Measurements from ENCODE around the gene BMPR1B.

BMPR1B gene

GRCh38 chr4:95084584-95084983, 326.8 kb downstream of the BMPR1B start:
- Histone ChIP-seq H3K9ac (ENCODE audit: low read length in 5 of 5) (no peak overlapping the region), H3K36me3 (ENCODE audit: control insufficient read depth in 5 of 5, insufficient read depth in 5 of 5, low read length in 5 of 5) (no peaks in the 10 kb centered on the region), H3K4me1 (ENCODE audit: control insufficient read depth in 5 of 5, insufficient read depth in 5 of 5, low read length in 5 of 5) (no peaks in the 10 kb centered on the region), H3K27me3 (ENCODE audit: control insufficient read depth in 5 of 5, insufficient read depth in 4 of 5, low read length in 5 of 5) (no peaks in the 10 kb centered on the region), H3K4me3 (ENCODE audit: low read depth in 1 of 5, low read length in 5 of 5) (no peak overlapping the region), H3K9me3 (ENCODE audit: control insufficient read depth in 5 of 5, low read length in 5 of 5) (no peaks in the 10 kb centered on the region), H3K27ac (ENCODE audit: low read depth, low read length) (no peak overlapping the region)

GRCh38 chr4:95085124-95085833, 327.5 kb downstream of the BMPR1B start:
- Histone ChIP-seq H3K4me1 (ENCODE audit: control insufficient read depth in 5 of 5, insufficient read depth in 5 of 5, low read length in 5 of 5) (no peaks in the 10 kb centered on the region), H3K4me3 (ENCODE audit: low read depth in 1 of 5, low read length in 5 of 5) (no peak overlapping the region), H3K27me3 (ENCODE audit: control insufficient read depth in 5 of 5, insufficient read depth in 4 of 5, low read length in 5 of 5) (no peaks in the 10 kb centered on the region), H3K9ac (ENCODE audit: low read length in 5 of 5) (no peak overlapping the region), H3K27ac (ENCODE audit: low read depth, low read length) (no peak overlapping the region), H3K9me3 (ENCODE audit: control insufficient read depth in 5 of 5, low read length in 5 of 5) (no peaks in the 10 kb centered on the region), H3K36me3 (ENCODE audit: control insufficient read depth in 5 of 5, insufficient read depth in 5 of 5, low read length in 5 of 5) (no peaks in the 10 kb centered on the region)

GRCh38 chr4:95086551-95086950, 328.8 kb downstream of the BMPR1B start:
- H3K4me1 ChIP-seq (ENCODE audit: control insufficient read depth in 5 of 5, insufficient read depth in 5 of 5, low read length in 5 of 5): no peaks in the 10 kb centered on the region
- H3K27me3 ChIP-seq (ENCODE audit: control insufficient read depth in 5 of 5, insufficient read depth in 4 of 5, low read length in 5 of 5): no peaks in the 10 kb centered on the region
- no peaks in the 10 kb centered on the region for H3K9me3 ChIP-seq (ENCODE audit: control insufficient read depth in 5 of 5, low read length in 5 of 5)
- H3K27ac ChIP-seq (ENCODE audit: low read depth, low read length): no peak overlapping the region
- H3K9ac ChIP-seq (ENCODE audit: low read length in 5 of 5): no peak overlapping the region
- no peak overlapping the region for H3K4me3 ChIP-seq (ENCODE audit: low read depth in 1 of 5, low read length in 5 of 5)
- H3K36me3 ChIP-seq (ENCODE audit: control insufficient read depth in 5 of 5, insufficient read depth in 5 of 5, low read length in 5 of 5): no peaks in the 10 kb centered on the region

GRCh38 chr4:95087657-95088455, 330.1 kb downstream of the BMPR1B start:
- Histone ChIP-seq H3K4me1 (ENCODE audit: control insufficient read depth in 5 of 5, insufficient read depth in 5 of 5, low read length in 5 of 5) (no peaks in the 10 kb centered on the region), H3K36me3 (ENCODE audit: control insufficient read depth in 5 of 5, insufficient read depth in 5 of 5, low read length in 5 of 5) (no peaks in the 10 kb centered on the region), H3K27ac (ENCODE audit: low read depth, low read length) (no peak overlapping the region), H3K9me3 (ENCODE audit: control insufficient read depth in 5 of 5, low read length in 5 of 5) (no peaks in the 10 kb centered on the region), H3K4me3 (ENCODE audit: low read depth in 1 of 5, low read length in 5 of 5) (no peak overlapping the region), H3K9ac (ENCODE audit: low read length in 5 of 5) (no peak overlapping the region), H3K27me3 (ENCODE audit: control insufficient read depth in 5 of 5, insufficient read depth in 4 of 5, low read length in 5 of 5) (no peaks in the 10 kb centered on the region)

GRCh38 chr4:95091272-95091671, 333.5 kb downstream of the BMPR1B start:
- no peaks in the 10 kb centered on the region for H3K9me3 ChIP-seq (ENCODE audit: control insufficient read depth in 5 of 5, low read length in 5 of 5)
- no peaks in the 10 kb centered on the region for H3K4me1 ChIP-seq (ENCODE audit: control insufficient read depth in 5 of 5, insufficient read depth in 5 of 5, low read length in 5 of 5)
- H3K27ac ChIP-seq (ENCODE audit: low read depth, low read length): no peak overlapping the region
- H3K27me3 ChIP-seq (ENCODE audit: control insufficient read depth in 5 of 5, insufficient read depth in 4 of 5, low read length in 5 of 5): no peaks in the 10 kb centered on the region
- H3K4me3 ChIP-seq (ENCODE audit: low read depth in 1 of 5, low read length in 5 of 5): no peak overlapping the region
- no peaks in the 10 kb centered on the region for H3K36me3 ChIP-seq (ENCODE audit: control insufficient read depth in 5 of 5, insufficient read depth in 5 of 5, low read length in 5 of 5)
- no peak overlapping the region for H3K9ac ChIP-seq (ENCODE audit: low read length in 5 of 5)

GRCh38 chr4:95092766-95093165, 335.0 kb downstream of the BMPR1B start:
- Histone ChIP-seq H3K27ac (ENCODE audit: low read depth, low read length) (no peak overlapping the region), H3K4me3 (ENCODE audit: low read depth in 1 of 5, low read length in 5 of 5) (no peak overlapping the region), H3K9me3 (ENCODE audit: control insufficient read depth in 5 of 5, low read length in 5 of 5) (no peaks in the 10 kb centered on the region), H3K4me1 (ENCODE audit: control insufficient read depth in 5 of 5, insufficient read depth in 5 of 5, low read length in 5 of 5) (no peaks in the 10 kb centered on the region), H3K27me3 (ENCODE audit: control insufficient read depth in 5 of 5, insufficient read depth in 4 of 5, low read length in 5 of 5) (no peaks in the 10 kb centered on the region), H3K36me3 (ENCODE audit: control insufficient read depth in 5 of 5, insufficient read depth in 5 of 5, low read length in 5 of 5) (no peaks in the 10 kb centered on the region), H3K9ac (ENCODE audit: low read length in 5 of 5) (no peak overlapping the region)

- H3K27me3 ChIP-seq (ENCODE audit: control insufficient read depth in 5 of 5, insufficient read depth in 4 of 5, low read length in 5 of 5): no peaks in the 10 kb centered on the region
- no peak overlapping the region for H3K4me3 ChIP-seq (ENCODE audit: low read depth in 1 of 5, low read length in 5 of 5)
- H3K9me3 ChIP-seq (ENCODE audit: control insufficient read depth in 5 of 5, low read length in 5 of 5): no peaks in the 10 kb centered on the region
- no peaks in the 10 kb centered on the region for H3K36me3 ChIP-seq (ENCODE audit: control insufficient read depth in 5 of 5, insufficient read depth in 5 of 5, low read length in 5 of 5)
- H3K4me1 ChIP-seq (ENCODE audit: control insufficient read depth in 5 of 5, insufficient read depth in 5 of 5, low read length in 5 of 5): no peaks in the 10 kb centered on the region
- H3K27ac ChIP-seq (ENCODE audit: low read depth, low read length): no peak overlapping the region
- H3K9ac ChIP-seq (ENCODE audit: low read length in 5 of 5): no peak overlapping the region
These were observed 335.7 kb downstream of the BMPR1B start for GRCh38 chr4:95093460-95093859.

- Histone ChIP-seq H3K9ac (ENCODE audit: low read length in 5 of 5) (no peak overlapping the region), H3K9me3 (ENCODE audit: control insufficient read depth in 5 of 5, low read length in 5 of 5) (no peaks in the 10 kb centered on the region), H3K4me3 (ENCODE audit: low read depth in 1 of 5, low read length in 5 of 5) (no peak overlapping the region), H3K36me3 (ENCODE audit: control insufficient read depth in 5 of 5, insufficient read depth in 5 of 5, low read length in 5 of 5) (no peaks in the 10 kb centered on the region), H3K27me3 (ENCODE audit: control insufficient read depth in 5 of 5, insufficient read depth in 4 of 5, low read length in 5 of 5) (no peaks in the 10 kb centered on the region), H3K27ac (ENCODE audit: low read depth, low read length) (no peak overlapping the region), H3K4me1 (ENCODE audit: control insufficient read depth in 5 of 5, insufficient read depth in 5 of 5, low read length in 5 of 5) (no peaks in the 10 kb centered on the region)
These were observed 336.5 kb downstream of the BMPR1B start for GRCh38 chr4:95093936-95094929.

GRCh38 chr4:95095348-95095974, 337.7 kb downstream of the BMPR1B start:
- no peak overlapping the region for H3K4me3 ChIP-seq (ENCODE audit: low read depth in 1 of 5, low read length in 5 of 5)
- H3K9ac ChIP-seq (ENCODE audit: low read length in 5 of 5): no peak overlapping the region
- no peaks in the 10 kb centered on the region for H3K9me3 ChIP-seq (ENCODE audit: control insufficient read depth in 5 of 5, low read length in 5 of 5)
- no peak overlapping the region for H3K27ac ChIP-seq (ENCODE audit: low read depth, low read length)
- H3K4me1 ChIP-seq (ENCODE audit: control insufficient read depth in 5 of 5, insufficient read depth in 5 of 5, low read length in 5 of 5): no peaks in the 10 kb centered on the region
- H3K27me3 ChIP-seq (ENCODE audit: control insufficient read depth in 5 of 5, insufficient read depth in 4 of 5, low read length in 5 of 5): no peaks in the 10 kb centered on the region
- H3K36me3 ChIP-seq (ENCODE audit: control insufficient read depth in 5 of 5, insufficient read depth in 5 of 5, low read length in 5 of 5): no peaks in the 10 kb centered on the region
